Ramos (cell line): ENCODE measurements around the gene QDPR.

Source experiments
- in situ Hi-C: fragments of 300-500 bp; cut with MboI; formaldehyde crosslinking; loops from one replicate; pipeline ENCODE4 v1.14.3; 2022; ENCODE audit warnings: low sequenced_read_pairs; ENCODE audit not compliant: unreplicated experiment

The QDPR gene

GRCh38 chr4:17534705-17535104, 22.8 kb upstream of the QDPR start:
- in situ Hi-C loops, result no loop called here

- in situ Hi-C loops, result no loop called here
Observed at GRCh38 chr4:17531538-17532285, 19.8 kb upstream of the QDPR start.

GRCh38 chr4:17528551-17529165, 16.8 kb upstream of the QDPR start:
- in situ Hi-C loops, result no loop called here

GRCh38 chr4:17526695-17527477, 15.0 kb upstream of the QDPR start:
- in situ Hi-C loops, result no loop called here

GRCh38 chr4:17523662-17524061, 11.8 kb upstream of the QDPR start:
- in situ Hi-C loops, result no loop called here

- in situ Hi-C loops, result no loop called here
Observed at GRCh38 chr4:17521595-17521994, 9.7 kb upstream of the QDPR start.

- in situ Hi-C loops, result no loop called here
Observed at GRCh38 chr4:17517664-17518063, 5.8 kb upstream of the QDPR start.

GRCh38 chr4:17516980-17517379, 5.1 kb upstream of the QDPR start:
- in situ Hi-C loops, result no loop called here

- in situ Hi-C loops, result no loop called here
Observed at GRCh38 chr4:17515445-17516407, 3.8 kb upstream of the QDPR start.

GRCh38 chr4:17514865-17515264, 3.0 kb upstream of the QDPR start, which contains the start of gene CLRN2:
TSS of gene CLRN2 (plus strand) at chr4:17515165. CDS start at chr4:17515267, 102 bp downstream.
- in situ Hi-C loops, result no loop called here

GRCh38 chr4:17512973-17513665, 1.2 kb upstream of the QDPR start:
- in situ Hi-C loops, result no loop called here

GRCh38 chr4:17511509-17511949, 361 bp downstream of the QDPR start:
- in situ Hi-C loops, result no loop called here

GRCh38 chr4:17511051-17511450, 839 bp downstream of the QDPR start:
- in situ Hi-C loops, result no loop called here

- in situ Hi-C loops, result no loop called here
Observed at GRCh38 chr4:17510582-17510981, 1.3 kb downstream of the QDPR start.

GRCh38 chr4:17504081-17504480, 7.8 kb downstream of the QDPR start:
- in situ Hi-C loops, result no loop called here

GRCh38 chr4:17502756-17503155, 9.1 kb downstream of the QDPR start:
- in situ Hi-C loops, result no loop called here

GRCh38 chr4:17500574-17500973, 11.3 kb downstream of the QDPR start:
- in situ Hi-C loops, result no loop called here

- in situ Hi-C loops, result no loop called here
Observed at GRCh38 chr4:17497890-17498523, 13.9 kb downstream of the QDPR start.
